Uterus (tissue), 4 donors: ENCODE measurements around the gene RBM14. TPM values are rescaled to one million over a fixed set of nuclear protein-coding genes. Genes with fewer than 3 reads are reported as not detected.

Experiments
- DNase-seq, 2 donors: peaks; one replicate each; pipeline ENCODE4 v3.0.0-alpha.2; 2019 to 2020
- H3K27ac ChIP-seq, 2 donors: fragments of 200-600 bp; sonication (generic); 1 replicate in 1 of 2; 2 replicates in 1 of 2; pipeline ENCODE4 v1.5.1; 2016 to 2018
- H3K27me3 ChIP-seq, 2 donors: fragments of 200-600 bp; sonication (generic); one replicate each; pipeline ENCODE4 v1.5.1; 2018 to 2019; ENCODE audit warnings: control low read depth in 1 of 2
- H3K36me3 ChIP-seq, 2 donors: fragments of 200-600 bp; sonication (generic); one replicate each; pipeline ENCODE4 v1.5.1; 2019; ENCODE audit warnings: control low read depth in 1 of 2
- H3K4me1 ChIP-seq, 2 donors: fragments of 200-600 bp; sonication (generic); one replicate each; pipeline ENCODE4 v1.5.1; 2018 to 2019; ENCODE audit warnings: control low read depth in 1 of 2
- H3K4me3 ChIP-seq, 2 donors: fragments of 200-600 bp; sonication (generic); 1 replicate in 1 of 2; 2 replicates in 1 of 2; pipeline ENCODE4 v1.5.1; 2018 to 2019; ENCODE audit warnings: mild to moderate bottlenecking in 1 of 2
- H3K9me3 ChIP-seq, 2 donors: fragments of 200-600 bp; sonication (generic); one replicate each; pipeline ENCODE4 v1.5.1; 2019; ENCODE audit warnings: control low read depth in 1 of 2
- POLR2A ChIP-seq, 2 donors: fragments of 450-650 bp; IDR thresholded peaks; one replicate each; pipeline ENCODE4 v1.6.1; 2016; ENCODE audit warnings: antibody characterized with exemption in 2 of 2, mild to moderate bottlenecking in 1 of 2, moderate library complexity in 1 of 2
- intact Hi-C: fragments of 100-400 bp; cut with DNase I; formaldehyde crosslinking; loops from one replicate; pipeline ENCODE4 v1.15.1; 2023; ENCODE audit warnings: low total_unique reads
- total RNA-seq, 4 donors: library from RNA; depleted of rRNA in 3 of 4; stranded (reverse); fragments of >200 nt in 3 of 4; gene quantifications; one replicate each; pipeline versions ENCODE4 v1.1.0 to v1.2.4, GENCODE V29; 2014 to 2023
- TF ChIP-seq, protein P1 (sequence below), 4 experiments: fragments of 200-600 bp in 2 of 4; fragments of 450-650 bp in 2 of 4; sonication (generic) in 2 of 4; IDR thresholded peaks; one replicate each; pipeline ENCODE4 v1.5.1; 2016 to 2019; ENCODE audit warnings: antibody characterized with exemption in 4 of 4, mild to moderate bottlenecking in 2 of 4, moderate library complexity in 1 of 4
- donor health status: DM: yes; HTN: yes; CAD: no.

RBM14 gene
- 10 to 100 TPM; 15.1 to 86.4 (median 53.2) TPM for total RNA-seq

DNA sequence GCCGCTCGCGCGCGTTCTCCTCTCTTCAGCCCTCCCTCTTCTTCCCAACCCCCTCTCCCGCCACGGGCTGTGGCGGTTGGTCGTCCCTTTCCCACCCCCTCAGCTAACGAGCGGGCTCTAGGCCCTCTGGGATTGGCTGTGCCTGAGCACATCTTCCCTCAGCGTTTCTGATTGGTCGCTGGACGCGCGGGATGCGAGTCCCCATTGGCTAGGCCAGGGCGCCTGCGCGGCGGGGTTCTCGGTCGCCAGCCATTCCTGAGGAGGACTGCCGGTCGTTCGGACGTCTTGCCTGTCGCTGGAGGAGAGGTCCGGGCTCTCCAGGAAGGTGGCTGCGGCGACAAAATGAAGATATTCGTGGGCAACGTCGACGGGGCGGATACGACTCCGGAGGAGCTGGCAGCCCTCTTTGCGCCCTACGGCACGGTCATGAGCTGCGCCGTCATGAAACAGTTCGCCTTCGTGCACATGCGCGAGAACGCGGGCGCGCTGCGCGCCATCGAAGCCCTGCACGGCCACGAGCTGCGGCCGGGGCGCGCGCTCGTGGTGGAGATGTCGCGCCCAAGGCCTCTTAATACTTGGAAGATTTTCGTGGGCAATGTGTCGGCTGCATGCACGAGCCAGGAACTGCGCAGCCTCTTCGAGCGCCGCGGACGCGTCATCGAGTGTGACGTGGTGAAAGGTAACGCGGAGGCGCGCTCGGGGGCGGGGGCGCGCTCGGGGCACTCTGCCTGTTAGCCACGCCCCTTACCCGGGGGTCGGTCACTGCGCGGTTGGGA is at the start of gene RBM14:
Gene RBM14 (plus strand): TSS at position 252 of the 776 bp plus-strand sequence. CDS start 91 bp downstream, at position 343.
- Histone ChIP-seq H3K4me1 (peaks cover 0 to 9% of the 10 kb centered on the region in 2 donors), H3K9me3 (no peaks in the 10 kb centered on the region), H3K27ac (peak within 1 kb of the TSS; percentile 91 to 97), H3K27me3 (no peaks in the 10 kb centered on the region), H3K4me3 (peak within 1 kb of the TSS; percentile 69 to 89), H3K36me3 (no peaks in the 10 kb centered on the region)
- intact Hi-C loops: no loop called here
- TF ChIP-seq, protein P1, sequence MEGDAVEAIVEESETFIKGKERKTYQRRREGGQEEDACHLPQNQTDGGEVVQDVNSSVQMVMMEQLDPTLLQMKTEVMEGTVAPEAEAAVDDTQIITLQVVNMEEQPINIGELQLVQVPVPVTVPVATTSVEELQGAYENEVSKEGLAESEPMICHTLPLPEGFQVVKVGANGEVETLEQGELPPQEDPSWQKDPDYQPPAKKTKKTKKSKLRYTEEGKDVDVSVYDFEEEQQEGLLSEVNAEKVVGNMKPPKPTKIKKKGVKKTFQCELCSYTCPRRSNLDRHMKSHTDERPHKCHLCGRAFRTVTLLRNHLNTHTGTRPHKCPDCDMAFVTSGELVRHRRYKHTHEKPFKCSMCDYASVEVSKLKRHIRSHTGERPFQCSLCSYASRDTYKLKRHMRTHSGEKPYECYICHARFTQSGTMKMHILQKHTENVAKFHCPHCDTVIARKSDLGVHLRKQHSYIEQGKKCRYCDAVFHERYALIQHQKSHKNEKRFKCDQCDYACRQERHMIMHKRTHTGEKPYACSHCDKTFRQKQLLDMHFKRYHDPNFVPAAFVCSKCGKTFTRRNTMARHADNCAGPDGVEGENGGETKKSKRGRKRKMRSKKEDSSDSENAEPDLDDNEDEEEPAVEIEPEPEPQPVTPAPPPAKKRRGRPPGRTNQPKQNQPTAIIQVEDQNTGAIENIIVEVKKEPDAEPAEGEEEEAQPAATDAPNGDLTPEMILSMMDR (IDR thresholded peaks at IDR 0.05): peak in 1 of 4 experiments; percentile 20
- peak; percentile 98 to 100 for TF ChIP-seq POLR2A (IDR thresholded peaks at IDR 0.05)
- DNase-seq: peak; percentile 98

DNA sequence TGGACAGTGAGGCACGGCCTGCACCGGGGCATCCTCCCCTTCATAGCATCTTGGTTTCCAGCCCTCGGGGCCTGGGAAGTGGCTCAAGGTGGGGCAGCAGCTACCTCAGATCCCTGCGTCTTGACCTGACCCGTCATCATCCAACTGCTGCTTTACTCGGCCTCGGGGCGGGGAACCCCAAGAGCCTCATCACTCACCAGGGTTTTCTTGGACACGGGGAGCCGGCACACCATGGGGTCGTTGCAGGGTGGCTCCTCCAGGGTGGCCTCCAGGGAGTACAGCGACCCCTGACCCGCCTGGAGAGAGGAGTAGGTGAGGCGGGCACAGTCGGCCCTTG is 48.7 kb upstream of the RBM14 start:
- no peaks in the 10 kb centered on the region for H3K9me3 ChIP-seq
- peak overlapping the region; percentile 58 to 75 for H3K27ac ChIP-seq
- no peak for DNase-seq
- peak overlapping the region; percentile 22 to 78 for H3K4me3 ChIP-seq
- no peaks in the 10 kb centered on the region for H3K36me3 ChIP-seq
- H3K4me1 ChIP-seq: peaks cover 0 to 5% of the 10 kb centered on the region in 2 donors
- no peaks in the 10 kb centered on the region for H3K27me3 ChIP-seq
- intact Hi-C loops: no loop called here
- TF ChIP-seq, protein P1 (IDR thresholded peaks at IDR 0.05): no peak
- TF ChIP-seq POLR2A (IDR thresholded peaks at IDR 0.05): no peak

DNA sequence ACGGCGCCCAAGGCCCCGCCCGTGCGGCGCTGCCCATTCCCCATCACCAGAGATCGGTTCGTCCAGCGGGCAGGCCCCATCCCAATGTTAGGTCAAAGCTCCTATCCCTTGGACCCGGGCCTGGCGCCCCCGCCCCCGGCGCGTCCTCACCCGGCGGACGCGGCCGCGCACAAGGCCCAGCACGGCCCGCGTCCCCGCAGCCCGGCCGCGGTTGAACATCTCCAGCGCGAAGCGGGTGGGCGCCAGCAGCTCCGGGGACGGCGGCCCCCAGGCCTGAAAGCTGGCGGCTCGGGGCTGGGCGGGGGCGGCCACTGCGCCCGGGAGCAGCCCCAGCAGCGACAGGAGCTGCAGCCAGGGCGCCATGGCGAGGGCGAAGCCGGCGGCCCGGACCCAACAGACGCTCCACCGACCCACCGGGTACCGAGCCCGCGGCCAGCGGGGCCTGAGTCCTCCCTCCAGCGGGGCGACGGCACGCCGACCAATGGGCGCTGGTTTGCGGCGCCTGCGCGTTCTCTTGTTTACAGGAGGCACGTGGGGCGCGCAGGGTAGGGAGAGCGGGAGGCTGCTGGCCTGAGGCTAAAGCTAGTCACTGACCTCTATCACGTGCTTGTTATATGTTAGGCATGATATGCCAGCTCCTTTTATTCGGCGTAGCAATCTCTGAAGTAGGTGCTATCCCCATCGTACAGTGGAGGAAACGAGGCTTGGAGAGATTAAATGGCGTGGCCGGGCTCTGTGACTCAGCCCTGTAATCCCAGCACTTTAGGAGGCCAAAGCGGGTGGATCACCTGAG is 48.1 kb upstream of the RBM14 start, which contains the start of gene CTSF:
Gene CTSF (minus strand): TSS at position 483 of the 793 bp plus-strand sequence. CDS start 120 bp downstream, at position 363.
- no peaks in the 10 kb centered on the region for H3K9me3 ChIP-seq
- peak; percentile 39 to 54 for TF ChIP-seq POLR2A (IDR thresholded peaks at IDR 0.05)
- TF ChIP-seq, protein P1 (IDR thresholded peaks at IDR 0.05): peak in 1 of 4 experiments; percentile 20
- intact Hi-C loops: no loop called here
- no peaks in the 10 kb centered on the region for H3K27me3 ChIP-seq
- peak; percentile 83 for DNase-seq
- peak within 1 kb of the TSS; percentile 58 to 75 for H3K27ac ChIP-seq
- peaks cover 0 to 5% of the 10 kb centered on the region in 2 donors for H3K4me1 ChIP-seq
- H3K4me3 ChIP-seq: peak within 1 kb of the TSS; percentile 22 to 78
- no peaks in the 10 kb centered on the region for H3K36me3 ChIP-seq

DNA sequence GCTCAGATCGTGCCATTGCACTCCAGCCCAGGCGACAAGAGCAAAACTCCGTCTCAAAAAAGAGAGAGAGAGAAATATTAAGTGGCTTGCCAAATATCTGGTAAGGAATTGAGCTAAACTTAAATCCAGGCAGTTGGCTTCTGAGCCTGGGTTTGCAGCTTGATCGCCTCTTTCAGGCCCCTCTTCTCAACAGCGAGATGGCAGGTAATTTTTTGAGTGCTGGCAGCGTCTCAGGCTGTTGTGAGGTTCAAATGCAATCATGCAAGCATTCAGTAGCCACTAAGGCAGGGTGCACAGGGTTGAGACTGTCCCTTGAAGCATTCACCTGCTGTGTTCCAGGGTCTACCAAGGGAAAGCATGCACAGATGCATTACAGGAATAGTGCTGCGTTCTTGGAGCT is 47.4 kb upstream of the RBM14 start:
- Histone ChIP-seq H3K27me3 (no peaks in the 10 kb centered on the region), H3K4me1 (peaks cover 0 to 5% of the 10 kb centered on the region in 2 donors), H3K9me3 (no peaks in the 10 kb centered on the region), H3K27ac (peak overlapping the region; percentile 58 to 75), H3K4me3 (no peak overlapping the region), H3K36me3 (no peaks in the 10 kb centered on the region)
- intact Hi-C loops: no loop called here
- TF ChIP-seq POLR2A (IDR thresholded peaks at IDR 0.05): no peak
- TF ChIP-seq, protein P1 (IDR thresholded peaks at IDR 0.05): no peak
- DNase-seq: no peak
